ENCODE measurements around the gene OBSCN.

DNA sequence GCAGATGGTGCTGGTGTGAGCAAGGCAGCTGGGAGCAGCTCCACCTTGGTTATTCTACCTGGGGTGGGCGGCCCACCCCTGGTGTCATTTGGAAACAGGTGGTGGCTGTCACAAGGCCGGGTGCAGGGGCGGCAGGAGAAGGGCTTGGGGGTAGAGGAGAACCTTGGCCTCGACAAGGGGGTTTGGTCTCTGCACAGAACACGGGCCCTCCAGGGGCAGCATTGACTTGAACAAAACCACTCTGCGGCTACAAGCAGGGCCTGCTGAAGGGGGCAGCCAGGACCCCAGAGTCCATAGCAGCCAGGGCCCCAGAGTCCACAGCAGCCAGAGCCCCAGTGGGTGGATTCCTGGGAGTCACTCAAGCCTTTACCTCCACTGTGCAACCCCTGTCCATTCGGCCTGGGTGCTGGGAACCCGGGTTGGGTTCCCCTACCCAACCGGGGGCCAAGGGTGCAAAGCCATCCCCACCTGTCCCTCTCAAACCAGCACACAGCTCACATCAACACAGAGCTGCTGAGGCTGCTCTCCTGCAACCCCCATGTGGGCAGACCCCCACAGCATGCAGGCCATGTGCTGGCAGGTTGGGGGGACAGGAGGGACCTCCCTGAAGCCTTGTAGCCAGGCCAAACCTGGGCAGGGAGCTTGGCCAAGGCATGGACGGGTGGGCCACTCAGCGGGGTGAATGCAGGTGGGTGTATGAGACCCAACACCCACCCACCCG, 191.1 kb downstream of the OBSCN start:
- TF ChIP-seq, protein P1, sequence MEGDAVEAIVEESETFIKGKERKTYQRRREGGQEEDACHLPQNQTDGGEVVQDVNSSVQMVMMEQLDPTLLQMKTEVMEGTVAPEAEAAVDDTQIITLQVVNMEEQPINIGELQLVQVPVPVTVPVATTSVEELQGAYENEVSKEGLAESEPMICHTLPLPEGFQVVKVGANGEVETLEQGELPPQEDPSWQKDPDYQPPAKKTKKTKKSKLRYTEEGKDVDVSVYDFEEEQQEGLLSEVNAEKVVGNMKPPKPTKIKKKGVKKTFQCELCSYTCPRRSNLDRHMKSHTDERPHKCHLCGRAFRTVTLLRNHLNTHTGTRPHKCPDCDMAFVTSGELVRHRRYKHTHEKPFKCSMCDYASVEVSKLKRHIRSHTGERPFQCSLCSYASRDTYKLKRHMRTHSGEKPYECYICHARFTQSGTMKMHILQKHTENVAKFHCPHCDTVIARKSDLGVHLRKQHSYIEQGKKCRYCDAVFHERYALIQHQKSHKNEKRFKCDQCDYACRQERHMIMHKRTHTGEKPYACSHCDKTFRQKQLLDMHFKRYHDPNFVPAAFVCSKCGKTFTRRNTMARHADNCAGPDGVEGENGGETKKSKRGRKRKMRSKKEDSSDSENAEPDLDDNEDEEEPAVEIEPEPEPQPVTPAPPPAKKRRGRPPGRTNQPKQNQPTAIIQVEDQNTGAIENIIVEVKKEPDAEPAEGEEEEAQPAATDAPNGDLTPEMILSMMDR (conservative IDR thresholded peaks at IDR 0.05 in 1 of 2, IDR thresholded peaks at IDR 0.05 in 1 of 2; ENCODE audit: extremely low read depth in 1 of 2, insufficient read depth in 1 of 2, low read depth in 1 of 2, low read length in 2 of 2), result no peak
- no peak for TF ChIP-seq EZH2 (IDR thresholded peaks at IDR 0.05; ENCODE audit: borderline replicate concordance, low read length)

Measured in mammary epithelial cell (primary cell).